Mononuclear cell (primary cell): ENCODE data around the gene LGR6. TPM values are rescaled to one million over a fixed set of nuclear protein-coding genes. Genes with fewer than 3 reads are reported as not detected.
A peak's percentile ranks its signal among the peaks of the same experiment; 100 is the strongest.
"Not testable (repeated sequence)": the region's sequence is repeated elsewhere in the genome, so short reads cannot be mapped to it uniquely, and the experiment has no call there.

Source experiments
- H3K27me3 ChIP-seq: 2 replicates; pipeline ENCODE4 v1.6.0; 2011; ENCODE audit warnings: low read length, control low read depth; ENCODE audit not compliant: insufficient read depth
- H3K4me1 ChIP-seq: 2 replicates; pipeline ENCODE4 v1.5.1; 2011; ENCODE audit warnings: mild to moderate bottlenecking, low read length, control low read depth; ENCODE audit not compliant: insufficient read depth
- H3K4me3 ChIP-seq: 2 replicates; pipeline ENCODE4 v1.5.1; 2011; ENCODE audit warnings: mild to moderate bottlenecking, low read length, moderate library complexity
- H3K9me3 ChIP-seq: 2 replicates; pipeline ENCODE4 v1.5.1; 2011; ENCODE audit warnings: low read depth, mild to moderate bottlenecking, control low read depth, low read length
- total RNA-seq: library from RNA; depleted of rRNA; stranded (reverse); fragments of >200 nt; gene quantifications from one replicate; pipeline ENCODE4 v1.2.3, GENCODE V29; 2012

LGR6 gene
- total RNA-seq: 1.3 TPM

GRCh38 chr1:202193614-202194327 is at the start of gene LGR6:
Gene LGR6 (plus strand): TSS chr1:202193799. CDS start chr1:202193990, 191 bp downstream.
- Histone ChIP-seq H3K9me3 (no peaks in the 10 kb centered on the region), H3K27me3 (peaks cover 18% of the 10 kb centered on the region), H3K4me1 (peaks cover 20% of the 10 kb centered on the region), H3K4me3 (no peak within 1 kb of the TSS)

GRCh38 chr1:202144402-202145067 is 49.1 kb upstream of the LGR6 start, which contains the start of gene ARL8A:
Gene ARL8A (minus strand): TSS chr1:202144737. CDS start chr1:202144572, 165 bp downstream.
- Histone ChIP-seq H3K4me1 (peaks cover 46% of the 10 kb centered on the region), H3K4me3 (peak within 1 kb of the TSS; percentile 96), H3K27me3 (no peaks in the 10 kb centered on the region), H3K9me3 (no peaks in the 10 kb centered on the region)

DNA sequence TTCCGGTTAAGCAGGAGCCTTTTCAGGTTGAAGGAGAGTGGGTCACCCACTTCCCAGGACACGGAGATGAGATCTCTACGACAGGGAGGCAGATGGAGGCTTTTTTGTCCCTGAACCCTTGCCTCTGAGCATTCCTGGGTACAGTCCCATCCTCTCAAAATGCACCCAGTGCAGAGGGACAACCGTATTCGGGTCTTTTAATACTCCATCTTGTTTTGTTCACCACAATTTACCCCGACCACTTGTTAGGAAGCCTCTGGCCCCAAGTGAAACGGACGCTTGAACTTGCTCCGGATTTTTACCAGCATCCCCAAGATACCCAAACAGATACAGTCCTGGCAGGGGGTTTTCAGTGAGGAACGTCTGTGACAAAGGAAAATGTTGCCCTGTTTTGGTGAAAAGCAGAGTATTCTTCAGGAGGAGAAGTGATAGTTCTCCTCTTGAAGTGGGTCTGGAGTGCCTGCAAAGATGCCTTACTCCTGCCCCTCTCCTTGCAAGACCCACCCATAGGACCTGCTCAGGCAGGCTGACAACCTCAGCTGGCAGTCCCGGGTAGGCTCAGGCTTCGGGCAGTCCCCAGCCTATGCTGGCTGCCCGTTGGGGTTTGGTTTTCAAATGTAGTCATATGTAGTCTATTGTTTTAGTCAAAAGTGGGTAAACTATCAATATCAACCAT is 48.4 kb upstream of the LGR6 start:
- Histone ChIP-seq H3K4me1 (peaks cover 42% of the 10 kb centered on the region), H3K27me3 (no peaks in the 10 kb centered on the region), H3K9me3 (no peaks in the 10 kb centered on the region), H3K4me3 (peak overlapping the region; percentile 96)

DNA sequence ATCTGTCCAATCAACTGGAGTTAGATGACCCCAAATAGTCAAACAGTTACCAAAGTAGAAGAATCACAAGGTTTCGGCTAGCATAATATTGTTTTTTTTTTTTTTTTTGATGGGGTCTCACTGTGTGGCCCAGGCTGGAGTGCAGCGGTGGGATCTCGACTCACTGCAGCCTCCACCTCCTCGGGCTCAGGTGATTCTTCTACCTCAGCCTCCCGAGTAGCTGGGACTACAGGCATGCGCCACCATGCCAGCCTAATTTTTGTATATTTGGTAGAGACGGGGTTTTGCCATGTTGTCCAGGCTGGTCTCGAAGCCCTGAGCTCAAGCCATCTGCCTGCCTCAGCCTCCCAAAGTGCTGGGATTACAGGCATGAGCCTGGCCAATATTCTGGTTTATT is 47.9 kb upstream of the LGR6 start:
- peaks cover 36% of the 10 kb centered on the region for H3K4me1 ChIP-seq
- H3K27me3 ChIP-seq, H3K9me3 ChIP-seq, H3K4me3 ChIP-seq: not testable (repeated sequence)

DNA sequence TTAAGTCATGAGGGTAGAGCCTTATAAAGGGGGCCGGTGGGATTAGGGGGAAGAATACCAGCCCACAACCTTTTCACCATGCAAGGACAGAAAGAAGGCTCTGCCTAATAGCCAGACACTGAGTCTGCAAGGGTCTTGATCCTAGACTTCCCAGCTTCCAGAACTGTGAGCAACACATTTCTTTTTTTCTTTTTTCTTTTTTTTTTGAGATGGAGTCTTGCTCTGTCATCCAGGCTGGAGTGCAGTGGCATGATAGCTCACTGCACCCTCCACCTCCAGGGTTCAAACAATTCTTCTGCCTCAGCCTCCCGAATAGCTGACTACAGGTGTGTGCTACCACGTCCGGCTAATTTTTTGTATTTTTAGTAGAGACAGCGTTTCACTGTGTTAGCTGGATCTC is 47.3 kb upstream of the LGR6 start:
- no peaks in the 10 kb centered on the region for H3K9me3 ChIP-seq
- H3K4me1 ChIP-seq: peaks cover 33% of the 10 kb centered on the region
- no peaks in the 10 kb centered on the region for H3K27me3 ChIP-seq
- H3K4me3 ChIP-seq: no peak overlapping the region

GRCh38 chr1:202146993-202147392 is 46.6 kb upstream of the LGR6 start:
- Histone ChIP-seq H3K9me3 (no peaks in the 10 kb centered on the region), H3K27me3 (no peaks in the 10 kb centered on the region), H3K4me3 (no peak overlapping the region), H3K4me1 (peaks cover 29% of the 10 kb centered on the region)

- Histone ChIP-seq H3K4me1 (peaks cover 15% of the 10 kb centered on the region), H3K4me3 (no peak overlapping the region), H3K9me3 (no peaks in the 10 kb centered on the region), H3K27me3 (no peaks in the 10 kb centered on the region)
These were observed 45.2 kb upstream of the LGR6 start for GRCh38 chr1:202148391-202148790.

DNA sequence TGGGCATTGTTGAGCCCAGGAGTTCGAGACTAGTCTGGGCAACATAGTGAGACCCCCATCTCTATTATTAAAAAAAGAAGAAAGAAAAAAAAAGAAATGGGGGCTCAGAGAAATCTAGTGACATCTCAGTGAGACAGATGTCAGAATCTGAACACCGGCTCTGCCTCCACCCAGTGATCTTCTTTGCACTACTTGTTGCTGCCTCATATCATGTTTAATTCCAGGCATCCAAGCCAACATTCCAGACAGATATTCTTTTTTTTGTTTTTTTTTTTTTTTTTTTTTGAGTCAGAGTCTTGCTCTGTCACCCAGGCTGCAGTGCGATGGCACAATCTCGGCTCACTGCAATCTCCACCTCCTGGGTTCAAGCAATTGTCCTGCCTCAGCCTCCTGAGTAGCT is 44.0 kb upstream of the LGR6 start:
- Histone ChIP-seq H3K27me3 (no peaks in the 10 kb centered on the region), H3K9me3 (no peaks in the 10 kb centered on the region), H3K4me3 (no peak overlapping the region), H3K4me1 (peaks cover 15% of the 10 kb centered on the region)

- H3K4me3 ChIP-seq: no peak overlapping the region
- no peaks in the 10 kb centered on the region for H3K9me3 ChIP-seq
- H3K27me3 ChIP-seq: no peaks in the 10 kb centered on the region
- H3K4me1 ChIP-seq: peaks cover 17% of the 10 kb centered on the region
These were observed 43.4 kb upstream of the LGR6 start for GRCh38 chr1:202150187-202150586.

GRCh38 chr1:202150602-202151001 is 43.0 kb upstream of the LGR6 start:
- no peak overlapping the region for H3K4me3 ChIP-seq
- H3K4me1 ChIP-seq: peaks cover 17% of the 10 kb centered on the region
- H3K9me3 ChIP-seq: no peaks in the 10 kb centered on the region
- H3K27me3 ChIP-seq: no peaks in the 10 kb centered on the region

GRCh38 chr1:202151045-202151444 is 42.6 kb upstream of the LGR6 start:
- H3K4me3 ChIP-seq: no peak overlapping the region
- peaks cover 17% of the 10 kb centered on the region for H3K4me1 ChIP-seq

DNA sequence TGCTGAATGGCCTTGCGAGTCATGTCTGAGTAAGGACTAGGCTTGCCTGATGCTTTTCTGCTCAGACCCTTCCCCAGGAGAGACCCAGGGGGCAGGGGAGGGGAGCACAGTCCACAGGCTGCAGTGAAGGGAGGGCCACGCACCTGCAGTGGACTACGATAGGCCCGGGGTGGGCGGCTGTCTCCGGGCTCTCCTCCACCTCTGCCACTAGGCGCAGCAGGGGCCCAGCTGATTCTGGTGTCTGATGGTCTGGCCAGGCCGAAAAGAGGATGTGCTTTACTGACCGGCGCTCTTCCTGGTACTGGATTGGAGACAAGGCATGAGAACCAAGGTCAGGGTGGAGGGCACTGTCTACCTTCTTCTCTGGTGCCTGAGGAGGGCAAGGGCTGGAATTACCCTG is 41.2 kb upstream of the LGR6 start:
- H3K4me3 ChIP-seq: no peak overlapping the region
- H3K9me3 ChIP-seq: no peaks in the 10 kb centered on the region
- no peaks in the 10 kb centered on the region for H3K27me3 ChIP-seq
- H3K4me1 ChIP-seq: peaks cover 28% of the 10 kb centered on the region

More at GRCh38 chr1:202151045-202151444, 42.6 kb upstream of the LGR6 start:
- H3K9me3 ChIP-seq: no peaks in the 10 kb centered on the region
- no peaks in the 10 kb centered on the region for H3K27me3 ChIP-seq

- no peaks in the 10 kb centered on the region for H3K9me3 ChIP-seq
- no peaks in the 10 kb centered on the region for H3K27me3 ChIP-seq
- peaks cover 37% of the 10 kb centered on the region for H3K4me1 ChIP-seq
- H3K4me3 ChIP-seq: no peak overlapping the region
These were observed 40.3 kb upstream of the LGR6 start for GRCh38 chr1:202153284-202153683.

DNA sequence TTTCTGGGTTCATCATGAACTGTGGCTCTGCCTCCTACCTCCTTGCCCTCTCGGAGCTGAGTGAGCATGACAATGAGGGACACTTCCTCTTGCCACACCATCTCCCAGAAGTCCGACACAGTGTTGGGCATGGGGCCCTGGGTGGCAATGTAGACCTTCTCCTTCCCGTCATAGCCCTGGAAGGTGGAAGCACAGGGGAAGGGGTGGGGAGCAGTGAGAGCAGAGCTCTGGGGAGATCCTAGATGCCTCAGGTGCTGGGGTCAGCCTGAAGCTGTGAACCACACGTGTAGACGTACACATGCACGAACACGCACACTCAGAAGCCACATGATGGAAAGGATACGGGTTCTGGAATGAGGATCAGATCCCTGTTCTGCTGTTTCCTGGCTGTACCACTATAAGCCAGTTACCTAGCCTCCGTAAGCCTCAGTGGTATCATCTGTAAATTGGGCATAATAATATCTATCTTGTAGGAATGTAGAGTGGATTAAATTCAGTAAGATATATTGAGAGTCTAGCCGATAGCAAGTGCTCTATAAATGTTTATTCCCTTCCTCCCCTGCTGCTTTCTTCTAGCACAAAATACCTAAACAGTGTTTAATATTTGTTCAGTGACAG is 39.3 kb upstream of the LGR6 start:
- peaks cover 47% of the 10 kb centered on the region for H3K4me1 ChIP-seq
- no peaks in the 10 kb centered on the region for H3K27me3 ChIP-seq
- no peaks in the 10 kb centered on the region for H3K9me3 ChIP-seq
- H3K4me3 ChIP-seq: no peak overlapping the region
